HepG2 (cell line): ENCODE measurements around the gene HES6. TPM values are rescaled to one million over a fixed set of nuclear protein-coding genes. Genes with fewer than 3 reads are reported as not detected.

ENCODE experiments used
- ATF7-NPFF ChIP-seq: sonication (generic); formaldehyde crosslinking; IDR thresholded peaks from 2 replicates; pipeline ENCODE4 v1.8.1; 2023; ENCODE audit warnings: mild to moderate bottlenecking, low read depth, missing genetic modification reagents, moderate library complexity
- CBX5 ChIP-seq: sonication (generic); formaldehyde crosslinking; IDR thresholded peaks from 2 replicates; pipeline ENCODE4 v1.4.0; 2020; ENCODE audit warnings: missing genetic modification reagents, borderline replicate concordance
- ELF1 ChIP-seq: sonication (generic); formaldehyde crosslinking; IDR thresholded peaks from 2 replicates; pipeline ENCODE4 v1.4.0; 2020; ENCODE audit warnings: missing genetic modification reagents
- ESRRA ChIP-seq: sonication (generic); formaldehyde crosslinking; IDR thresholded peaks from 2 replicates; pipeline ENCODE4 v1.5.1; 2020; ENCODE audit warnings: mild to moderate bottlenecking, low read depth, missing genetic modification reagents
- ETV6 ChIP-seq: sonication (generic); formaldehyde crosslinking; conservative IDR thresholded peaks from 2 replicates; pipeline ENCODE4 v1.4.0; 2020; ENCODE audit warnings: missing genetic modification reagents
- HDAC6 ChIP-seq: fragments of 200-600 bp; sonication (generic); IDR thresholded peaks from 2 replicates; pipeline ENCODE4 v1.7.0; 2017; ENCODE audit warnings: mild to moderate bottlenecking, antibody characterized with exemption, low read length, low read depth
- HOXA5 ChIP-seq: sonication (generic); formaldehyde crosslinking; IDR thresholded peaks from 2 replicates; pipeline ENCODE4 v1.4.0; 2020; ENCODE audit warnings: missing genetic modification reagents
- KDM2A ChIP-seq: sonication (generic); formaldehyde crosslinking; IDR thresholded peaks from 2 replicates; pipeline ENCODE4 v1.4.0; 2020; ENCODE audit warnings: low read depth, missing genetic modification reagents, borderline replicate concordance
- KLF6 ChIP-seq: IDR thresholded peaks from 2 replicates; pipeline ENCODE4 v1.8.0; 2016; ENCODE audit warnings: missing biosample characterization, missing genetic modification reagents
- MAZ ChIP-seq, 2 experiments: sonication (generic) in 1 of 2; formaldehyde crosslinking in 1 of 2; IDR thresholded peaks; 2 replicates each; pipeline versions ENCODE4 v1.5.0 to v1.6.1; 2012 to 2020; ENCODE audit warnings: low read depth in 2 of 2, mild to moderate bottlenecking in 2 of 2, borderline replicate concordance in 1 of 2, improper control_type of control experiment in 1 of 2, low read length in 1 of 2, missing genetic modification reagents in 1 of 2, moderate library complexity in 1 of 2
- MIXL1 ChIP-seq: IDR thresholded peaks from 2 replicates; pipeline ENCODE4 v1.6.1; 2016
- MZF1 ChIP-seq: sonication (generic); formaldehyde crosslinking; IDR thresholded peaks from 2 replicates; pipeline ENCODE4 v1.8.1; 2023; ENCODE audit warnings: mild to moderate bottlenecking, missing genetic modification reagents, borderline replicate concordance
- PHF8 ChIP-seq: sonication (generic); formaldehyde crosslinking; IDR thresholded peaks from 2 replicates; pipeline ENCODE4 v1.5.0; 2020; ENCODE audit warnings: missing genetic modification reagents
- REPIN1 ChIP-seq: sonication (generic); formaldehyde crosslinking; IDR thresholded peaks from 2 replicates; pipeline ENCODE4 v1.8.0; 2022; ENCODE audit warnings: missing genetic modification reagents, low read depth, mild to moderate bottlenecking, borderline replicate concordance
- SIN3B ChIP-seq: fragments of 150-350 bp; IDR thresholded peaks from 2 replicates; pipeline ENCODE4 v1.6.1; 2014; ENCODE audit warnings: low read length
- SOX6 ChIP-seq, 2 experiments: fragments of 450-650 bp in 1 of 2; sonication (generic) in 1 of 2; formaldehyde crosslinking in 1 of 2; IDR thresholded peaks; 2 replicates each; pipeline versions ENCODE4 v1.4.0 to v1.6.1; 2017 to 2020; ENCODE audit warnings: antibody characterized with exemption in 1 of 2, mild to moderate bottlenecking in 1 of 2, missing genetic modification reagents in 1 of 2
- U2AF1 ChIP-seq: fragments of 200-400 bp; formaldehyde crosslinking; optimal IDR thresholded peaks from 2 replicates; pipeline ENCODE3; 2017; ENCODE audit warnings: mild to moderate bottlenecking, low read depth, low read length
- XRCC5 ChIP-seq: fragments of 200-400 bp; formaldehyde crosslinking; optimal IDR thresholded peaks from 2 replicates; pipeline ENCODE3; 2017; ENCODE audit warnings: mild to moderate bottlenecking, low read length
- ZNF331 ChIP-seq: sonication (generic); formaldehyde crosslinking; IDR thresholded peaks from 2 replicates; pipeline ENCODE4 v1.4.0; 2020; ENCODE audit warnings: missing genetic modification reagents
- ZNF333 ChIP-seq: sonication (generic); formaldehyde crosslinking; IDR thresholded peaks from 2 replicates; pipeline ENCODE4 v1.4.0; 2020; ENCODE audit warnings: mild to moderate bottlenecking, missing genetic modification reagents, borderline replicate concordance
- ZNF430 ChIP-seq: sonication (generic); formaldehyde crosslinking; IDR thresholded peaks from 2 replicates; pipeline ENCODE4 v1.9.0; 2021; ENCODE audit warnings: mild to moderate bottlenecking, missing genetic modification reagents
- ZNF431 ChIP-seq: sonication (generic); formaldehyde crosslinking; IDR thresholded peaks from 2 replicates; pipeline ENCODE4 v1.9.0; 2022; ENCODE audit warnings: missing genetic modification reagents, low read depth, mild to moderate bottlenecking, borderline replicate concordance
- ZNF749 ChIP-seq: sonication (generic); formaldehyde crosslinking; IDR thresholded peaks from 2 replicates; pipeline ENCODE4 v1.8.0; 2022; ENCODE audit warnings: mild to moderate bottlenecking, missing genetic modification reagents, moderate library complexity, borderline replicate concordance
- polyA plus RNA-seq, 8 experiments: library from polyadenylated mRNA; depleted of rRNA in 3 of 8; stranded (reverse) in 7 of 8; unstranded in 1 of 8; fragments of >200 nt; fragmentation: Illumina TruSeq in 4 of 8; extraction: Trizol in 4 of 8; gene quantifications; 2 replicates each; pipeline versions ENCODE4 v1.2.1 to v1.2.3, GENCODE V29; 2011 to 2016; ENCODE audit warnings: low read depth in 4 of 8, missing spikeins in 1 of 8, mixed read lengths in 1 of 8; ENCODE audit not compliant: insufficient read depth in 1 of 8
- total RNA-seq, 5 experiments: library from RNA; depleted of rRNA; stranded (reverse); fragments of >200 nt; fragmentation: Illumina TruSeq; extraction: Trizol; gene quantifications; 2 replicates each; pipeline ENCODE4 v1.2.3, GENCODE V29; 2016; ENCODE audit warnings: low read depth in 1 of 5
- TF ChIP-seq, protein P1 (sequence below): sonication (generic); formaldehyde crosslinking; IDR thresholded peaks from 2 replicates; pipeline ENCODE4 v1.5.1; 2020; ENCODE audit warnings: mild to moderate bottlenecking, missing genetic modification reagents, moderate library complexity
- TF ChIP-seq, protein P2 (sequence below): sonication (generic); formaldehyde crosslinking; IDR thresholded peaks from 2 replicates; pipeline ENCODE4 v1.8.0; 2022; ENCODE audit warnings: missing genetic modification reagents, mild to moderate bottlenecking, inconsistent platforms, borderline replicate concordance

HES6 gene
- total and polyA plus RNA-seq, 2 of the 13 experiments (the other 11 are each of a cell fraction or from before 2014, with no cell fraction given), result 19.5 to 82.8 TPM

DNA sequence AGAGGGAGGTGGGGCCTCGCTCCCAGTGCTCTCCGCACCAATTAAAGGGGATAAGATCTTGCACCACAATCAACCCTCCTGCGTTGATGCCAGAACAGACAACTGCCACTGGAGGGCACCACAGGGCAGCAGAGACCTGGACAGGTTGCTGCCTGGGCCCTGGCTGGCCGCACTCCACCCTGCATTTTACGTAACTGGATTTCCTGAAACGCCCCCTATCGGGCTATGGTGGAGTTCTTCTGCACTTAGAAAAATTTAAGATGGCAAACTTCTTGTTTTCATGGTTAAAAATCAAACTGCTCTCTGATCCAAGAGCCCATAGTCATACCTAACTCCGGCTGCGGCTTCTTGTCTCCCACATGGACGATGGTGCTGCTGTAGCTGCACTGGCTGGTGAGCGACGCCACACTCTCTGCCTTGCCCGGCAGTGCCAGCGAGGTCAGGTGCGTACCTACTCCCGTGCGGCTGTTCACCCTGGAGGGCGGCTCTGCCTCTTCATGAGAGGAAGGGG is 16.8 kb upstream of the HES6 start (continued):
- TF ChIP-seq MAZ (IDR thresholded peaks at IDR 0.05; ENCODE audit: borderline replicate concordance, low read depth, low read length), result peak; percentile 62; the same call in 1 of the 2 replicates
- TF ChIP-seq MAZ (CRISPR knock-in tag; IDR thresholded peaks at IDR 0.05; ENCODE audit: low read depth), result peak; percentile 79; the same call in 1 of the 2 replicates
- TF ChIP-seq ZNF331 (CRISPR knock-in tag), result peak; percentile 92
- TF ChIP-seq ZNF431 (CRISPR knock-in tag), result no peak
- no peak for TF ChIP-seq HDAC6
- 0 out of 2 replicates have a peak, but pooled peaks have one; percentile 60 for TF ChIP-seq HOXA5 (CRISPR knock-in tag)
- TF ChIP-seq PHF8 (CRISPR knock-in tag), result peak; percentile 44; the same call in 1 of the 2 replicates
- peak; percentile 67; the same call in 1 of the 2 replicates for TF ChIP-seq SIN3B
- TF ChIP-seq ESRRA (CRISPR knock-in tag), result peak; percentile 68; the same call in 1 of the 2 replicates
- TF ChIP-seq, protein P1, sequence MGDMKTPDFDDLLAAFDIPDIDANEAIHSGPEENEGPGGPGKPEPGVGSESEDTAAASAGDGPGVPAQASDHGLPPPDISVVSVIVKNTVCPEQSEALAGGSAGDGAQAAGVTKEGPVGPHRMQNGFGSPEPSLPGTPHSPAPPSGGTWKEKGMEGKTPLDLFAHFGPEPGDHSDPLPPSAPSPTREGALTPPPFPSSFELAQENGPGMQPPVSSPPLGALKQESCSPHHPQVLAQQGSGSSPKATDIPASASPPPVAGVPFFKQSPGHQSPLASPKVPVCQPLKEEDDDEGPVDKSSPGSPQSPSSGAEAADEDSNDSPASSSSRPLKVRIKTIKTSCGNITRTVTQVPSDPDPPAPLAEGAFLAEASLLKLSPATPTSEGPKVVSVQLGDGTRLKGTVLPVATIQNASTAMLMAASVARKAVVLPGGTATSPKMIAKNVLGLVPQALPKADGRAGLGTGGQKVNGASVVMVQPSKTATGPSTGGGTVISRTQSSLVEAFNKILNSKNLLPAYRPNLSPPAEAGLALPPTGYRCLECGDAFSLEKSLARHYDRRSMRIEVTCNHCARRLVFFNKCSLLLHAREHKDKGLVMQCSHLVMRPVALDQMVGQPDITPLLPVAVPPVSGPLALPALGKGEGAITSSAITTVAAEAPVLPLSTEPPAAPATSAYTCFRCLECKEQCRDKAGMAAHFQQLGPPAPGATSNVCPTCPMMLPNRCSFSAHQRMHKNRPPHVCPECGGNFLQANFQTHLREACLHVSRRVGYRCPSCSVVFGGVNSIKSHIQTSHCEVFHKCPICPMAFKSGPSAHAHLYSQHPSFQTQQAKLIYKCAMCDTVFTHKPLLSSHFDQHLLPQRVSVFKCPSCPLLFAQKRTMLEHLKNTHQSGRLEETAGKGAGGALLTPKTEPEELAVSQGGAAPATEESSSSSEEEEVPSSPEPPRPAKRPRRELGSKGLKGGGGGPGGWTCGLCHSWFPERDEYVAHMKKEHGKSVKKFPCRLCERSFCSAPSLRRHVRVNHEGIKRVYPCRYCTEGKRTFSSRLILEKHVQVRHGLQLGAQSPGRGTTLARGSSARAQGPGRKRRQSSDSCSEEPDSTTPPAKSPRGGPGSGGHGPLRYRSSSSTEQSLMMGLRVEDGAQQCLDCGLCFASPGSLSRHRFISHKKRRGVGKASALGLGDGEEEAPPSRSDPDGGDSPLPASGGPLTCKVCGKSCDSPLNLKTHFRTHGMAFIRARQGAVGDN, result peak; percentile 72
- TF ChIP-seq ELF1, result peak; percentile 72; the same call in 1 of the 2 replicates
- peak; percentile 88; the same call in 1 of the 2 replicates for TF ChIP-seq CBX5 (CRISPR knock-in tag)
- no peak for TF ChIP-seq MZF1 (CRISPR knock-in tag)
- peak; percentile 89 for TF ChIP-seq KDM2A
- TF ChIP-seq ZNF333 (CRISPR knock-in tag), result peak; percentile 86; the same call in 1 of the 2 replicates
- TF ChIP-seq XRCC5, result peak; percentile 95
- peak; percentile 39 for TF ChIP-seq U2AF1
- no peak for TF ChIP-seq SOX6 (IDR thresholded peaks at IDR 0.05)
- TF ChIP-seq SOX6 (CRISPR knock-in tag; IDR thresholded peaks at IDR 0.05), result peak; percentile 35
- TF ChIP-seq REPIN1 (CRISPR knock-in tag), result peak; percentile 63; the same call in 1 of the 2 replicates
- TF ChIP-seq ETV6 (CRISPR knock-in tag), result peak; percentile 79; the same call in 1 of the 2 replicates
- TF ChIP-seq ATF7-NPFF (CRISPR knock-in tag), result no peak; the same call in 1 of the 2 replicates
- peak; percentile 62; the same call in 1 of the 2 replicates for TF ChIP-seq MIXL1
- TF ChIP-seq, protein P2, sequence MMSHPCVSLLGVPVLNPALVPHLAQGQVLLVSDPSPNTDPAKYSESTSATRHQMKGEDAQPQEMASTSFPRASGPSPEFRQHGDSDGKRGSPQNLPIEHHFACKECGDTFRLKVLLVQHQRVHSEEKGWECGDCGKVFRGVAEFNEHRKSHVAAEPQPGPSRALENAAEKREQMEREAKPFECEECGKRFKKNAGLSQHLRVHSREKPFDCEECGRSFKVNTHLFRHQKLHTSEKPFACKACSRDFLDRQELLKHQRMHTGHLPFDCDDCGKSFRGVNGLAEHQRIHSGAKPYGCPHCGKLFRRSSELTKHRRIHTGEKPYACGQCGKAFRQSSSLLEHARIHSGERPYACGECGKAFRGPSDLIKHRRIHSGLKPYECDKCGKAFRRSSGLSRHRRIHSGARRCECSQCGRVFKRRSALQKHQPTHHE (CRISPR knock-in tag), result no peak
- no peak for TF ChIP-seq ZNF749 (CRISPR knock-in tag)
- no peak; the same call in 1 of the 2 replicates for TF ChIP-seq ZNF430 (CRISPR knock-in tag)
- 0 out of 2 replicates have a peak, but pooled peaks have one; percentile 36 for TF ChIP-seq KLF6 (CRISPR knock-in tag)
